Cortex of kidney (tissue), 1 donor: ENCODE results near the gene PRKAR2B.

ENCODE experiments used
- DNase-seq: peaks from one replicate; lab custom pipeline; 2025; lab: John Stamatoyannopoulos, UW

Gene PRKAR2B

DNA sequence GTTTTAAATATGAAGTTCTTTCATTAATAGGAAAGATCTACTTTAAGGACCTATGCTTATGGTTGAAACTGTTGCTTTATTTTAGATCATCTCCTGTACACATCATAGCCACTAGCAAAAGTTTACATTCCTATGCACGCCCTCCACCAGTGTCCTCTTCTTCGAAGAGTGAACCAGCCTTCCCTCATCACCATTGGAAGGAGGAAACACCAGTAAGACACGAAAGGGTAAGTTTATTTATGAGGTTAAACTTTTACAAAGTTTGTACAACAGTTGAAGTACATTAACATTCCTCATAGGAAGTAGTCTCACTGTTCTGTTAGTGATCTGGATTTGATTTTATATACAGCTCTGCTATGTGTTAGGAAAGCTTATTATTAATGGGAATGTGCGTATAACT is 141.2 kb downstream of the PRKAR2B start:
- no peak for DNase-seq

DNA sequence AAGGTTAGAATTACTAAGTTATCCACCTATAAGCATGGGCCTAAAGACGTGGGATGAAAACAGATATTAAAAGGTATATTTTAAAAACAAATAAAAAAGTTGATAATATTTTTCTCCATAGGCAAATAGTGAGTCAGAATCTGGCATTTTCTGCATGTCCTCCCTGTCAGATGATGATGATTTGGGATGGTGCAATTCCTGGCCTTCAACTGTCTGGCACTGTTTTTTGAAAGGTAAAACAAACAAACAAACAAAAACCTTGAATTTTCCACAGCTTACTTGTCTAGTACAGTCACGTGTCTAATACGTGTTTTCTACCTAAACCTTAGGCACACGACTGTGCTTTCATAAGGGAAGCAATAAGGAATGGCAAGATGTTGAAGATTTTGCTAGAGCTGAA is 141.7 kb downstream of the PRKAR2B start:
- DNase-seq, result no peak

DNA sequence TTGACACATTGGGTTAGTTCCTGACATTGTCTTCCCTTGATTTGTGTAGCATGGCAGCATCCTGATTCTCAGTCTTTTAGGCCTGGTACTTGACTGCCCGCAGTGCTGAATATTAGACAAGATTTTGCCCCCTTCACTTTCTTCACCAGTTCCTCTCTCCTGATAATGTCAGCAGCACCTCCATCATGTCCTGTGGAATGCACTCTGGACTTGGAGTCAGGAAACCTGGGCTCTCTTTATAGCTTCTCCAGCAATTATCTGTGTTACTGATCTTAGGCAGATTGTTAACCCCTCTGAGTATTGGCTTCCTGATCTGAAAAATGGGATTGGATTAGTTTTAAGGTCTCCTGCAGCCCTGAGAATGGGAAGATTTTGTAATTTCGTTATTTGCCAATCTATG is 143.3 kb downstream of the PRKAR2B start:
- no peak for DNase-seq

DNA sequence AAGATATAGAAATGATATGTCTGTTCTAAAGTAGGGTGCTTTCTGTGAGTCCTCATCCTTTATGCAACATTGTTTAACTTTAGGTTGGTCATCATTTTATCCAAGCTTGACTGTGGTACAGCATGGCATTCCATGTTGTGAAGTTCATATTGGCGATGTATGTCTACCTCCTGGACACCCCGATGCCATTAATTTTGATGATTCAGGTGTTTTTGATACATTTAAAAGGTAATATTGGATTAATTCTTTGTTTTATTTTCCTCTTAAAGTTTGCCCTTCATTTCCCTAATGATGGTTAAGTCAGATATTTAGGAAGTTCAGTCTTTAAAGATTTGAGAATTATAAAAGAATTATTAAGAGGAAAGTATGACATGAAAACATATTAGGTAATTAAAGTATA is 145.6 kb downstream of the PRKAR2B start:
- DNase-seq, result no peak

DNA sequence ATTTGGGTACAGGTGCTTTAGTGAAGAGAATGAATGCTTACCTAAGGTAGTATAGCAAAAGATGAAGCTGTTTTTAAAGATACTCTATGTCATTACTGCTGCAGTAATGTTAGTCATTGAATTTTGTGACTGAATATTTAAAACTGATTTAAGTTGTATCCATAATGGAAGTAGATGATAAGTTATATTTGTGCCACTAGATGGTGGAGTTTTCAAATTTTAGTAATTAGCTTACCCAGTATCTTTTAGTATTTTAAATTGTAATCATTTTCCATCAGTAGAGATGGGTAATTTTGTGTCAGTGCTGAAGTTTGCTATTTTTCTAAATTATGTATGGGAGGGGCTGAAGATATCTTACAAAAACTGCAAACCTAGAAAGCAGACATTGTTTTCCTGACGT is 149.5 kb downstream of the PRKAR2B start:
- no peak for DNase-seq

DNA sequence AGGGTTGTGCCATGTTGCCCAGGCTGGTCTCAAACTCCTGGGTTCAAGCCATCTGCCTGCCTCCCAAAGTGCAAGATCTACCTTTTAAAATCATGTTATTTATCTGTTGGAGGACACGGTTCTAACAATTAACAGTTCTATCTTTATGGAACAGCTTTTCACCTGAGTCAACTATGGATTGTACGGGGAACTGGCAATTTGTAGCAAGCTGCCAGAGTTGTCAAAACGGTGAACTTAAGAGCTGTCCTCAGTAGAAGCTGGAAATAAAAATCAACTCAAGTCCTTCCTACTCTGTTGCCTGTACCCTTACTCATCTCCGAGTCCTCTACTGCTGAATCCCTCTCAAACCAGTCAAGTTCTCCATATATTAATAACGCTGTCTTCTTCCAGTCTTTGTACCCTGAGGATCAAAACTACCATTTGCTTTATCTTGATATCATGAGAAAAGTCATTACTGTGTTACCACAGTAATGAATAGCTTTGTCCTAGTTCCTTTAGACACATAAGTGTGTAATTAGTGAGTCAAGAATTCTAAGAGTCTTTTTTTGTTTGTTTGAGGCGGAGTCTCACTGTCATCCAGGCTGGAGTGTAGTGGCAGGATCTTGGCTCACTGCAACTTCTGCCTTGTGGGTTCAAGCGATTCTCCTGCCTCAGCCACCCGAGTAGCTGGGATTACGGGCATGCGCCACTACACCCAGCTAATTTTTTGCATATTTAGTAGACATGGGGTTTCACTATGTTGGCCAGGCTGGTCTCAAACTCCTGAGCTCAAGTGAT is 152.5 kb downstream of the PRKAR2B start:
- no peak for DNase-seq

DNA sequence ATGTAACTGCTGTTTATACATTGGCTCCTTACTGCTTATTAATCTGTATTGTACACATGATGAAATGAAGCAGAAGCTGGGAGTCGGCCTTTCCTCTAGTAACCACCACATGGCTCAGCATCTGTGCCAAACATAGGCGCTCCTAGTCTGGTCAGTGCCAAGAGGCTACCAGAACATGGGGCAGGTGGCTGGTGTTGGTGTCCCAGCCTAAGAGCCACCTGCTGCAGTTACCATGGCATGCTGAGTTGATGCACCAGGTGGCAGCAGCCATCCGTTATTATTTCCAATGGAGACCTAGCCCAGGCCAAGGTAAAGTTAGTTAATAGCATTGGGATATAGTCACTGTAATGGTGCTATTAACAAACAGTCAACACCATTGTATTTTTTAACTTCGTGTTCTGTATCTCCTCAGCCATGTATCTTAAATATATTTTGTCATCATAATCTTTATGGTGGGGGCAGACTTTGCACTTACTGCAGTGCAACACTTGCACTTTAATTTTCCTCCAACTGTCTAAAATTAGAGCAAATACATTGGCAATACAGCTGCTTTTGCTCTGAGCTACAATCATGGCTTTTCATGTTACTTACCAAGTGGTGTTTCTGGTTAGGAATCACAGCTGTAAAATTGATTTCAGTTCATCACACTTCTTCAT is 157.4 kb downstream of the PRKAR2B start:
- no peak for DNase-seq

DNA sequence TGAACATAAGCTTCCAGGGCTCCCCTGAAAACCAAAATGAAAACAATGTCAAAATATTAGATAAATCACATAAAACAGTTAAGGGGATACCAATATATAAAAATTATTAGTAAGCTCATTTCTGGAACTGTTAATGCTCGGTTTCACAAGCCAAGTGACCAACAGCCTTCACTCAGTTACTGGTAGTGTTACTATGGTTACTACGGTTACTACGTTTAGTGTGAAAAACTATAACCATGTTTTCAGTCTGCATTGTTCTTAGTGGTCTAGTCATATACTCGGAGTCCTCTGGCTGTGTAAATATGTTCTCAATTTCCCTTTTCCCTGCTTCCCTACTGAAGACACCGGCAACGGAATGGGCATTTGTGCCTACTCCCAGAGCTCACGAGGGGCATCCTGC is 159.1 kb downstream of the PRKAR2B start:
- DNase-seq, result no peak

DNA sequence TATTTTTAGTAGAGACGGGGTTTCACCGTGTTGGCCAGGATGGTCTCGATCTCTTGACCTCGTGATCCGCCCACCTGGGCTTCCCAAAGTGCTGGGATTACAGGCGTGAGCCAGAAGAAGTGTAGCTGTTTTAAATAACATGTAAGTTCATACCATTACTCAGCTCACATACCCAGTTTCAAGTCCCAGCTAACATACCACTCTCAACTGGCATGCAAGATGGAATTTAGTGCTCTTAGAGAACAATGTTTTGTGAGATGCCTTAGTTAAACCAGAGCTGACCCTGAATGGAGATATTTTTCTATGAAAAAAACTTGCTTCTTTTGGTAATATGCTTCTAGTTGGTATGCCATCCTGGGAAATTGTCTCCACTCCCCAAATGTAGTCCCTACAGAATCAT is 161.6 kb downstream of the PRKAR2B start:
- DNase-seq, result no peak

DNA sequence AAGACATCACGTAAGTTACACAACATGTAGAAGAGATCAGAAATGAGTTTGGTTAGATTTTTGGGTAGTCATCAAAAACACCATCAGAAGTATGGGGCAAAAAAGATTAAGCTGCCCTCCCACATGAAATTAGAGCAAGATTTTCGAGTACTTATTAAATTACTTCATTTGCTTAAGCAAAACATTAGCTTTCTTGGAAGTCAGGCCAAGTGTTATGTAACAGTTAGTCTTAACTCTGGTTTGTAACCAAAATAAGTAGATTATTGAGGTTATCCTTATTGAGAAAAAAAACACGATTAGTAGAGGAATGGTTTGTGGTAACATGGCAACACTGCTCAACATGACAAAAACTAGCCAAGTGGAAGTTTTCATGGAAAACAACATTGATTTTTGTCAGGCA is 162.2 kb downstream of the PRKAR2B start:
- no peak for DNase-seq

DNA sequence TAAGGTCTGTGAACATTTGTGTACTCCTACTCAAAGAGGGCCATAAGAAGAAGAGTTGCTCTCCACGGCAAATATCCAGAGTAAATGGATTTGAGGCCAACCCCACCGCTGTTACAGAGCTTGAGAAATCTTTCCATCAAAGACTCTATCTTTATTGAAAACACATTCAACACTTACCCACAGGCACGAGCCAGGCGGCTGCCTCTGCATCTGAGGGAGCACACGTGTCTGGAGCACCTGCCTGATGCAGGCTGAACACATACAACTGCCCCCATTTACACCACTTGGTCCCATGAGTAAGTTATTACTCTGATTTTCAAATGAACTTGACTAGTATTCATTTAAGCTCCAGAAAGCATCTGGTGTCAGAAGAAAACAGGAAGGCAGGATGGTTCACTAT is 163.0 kb downstream of the PRKAR2B start:
- DNase-seq, result no peak

DNA sequence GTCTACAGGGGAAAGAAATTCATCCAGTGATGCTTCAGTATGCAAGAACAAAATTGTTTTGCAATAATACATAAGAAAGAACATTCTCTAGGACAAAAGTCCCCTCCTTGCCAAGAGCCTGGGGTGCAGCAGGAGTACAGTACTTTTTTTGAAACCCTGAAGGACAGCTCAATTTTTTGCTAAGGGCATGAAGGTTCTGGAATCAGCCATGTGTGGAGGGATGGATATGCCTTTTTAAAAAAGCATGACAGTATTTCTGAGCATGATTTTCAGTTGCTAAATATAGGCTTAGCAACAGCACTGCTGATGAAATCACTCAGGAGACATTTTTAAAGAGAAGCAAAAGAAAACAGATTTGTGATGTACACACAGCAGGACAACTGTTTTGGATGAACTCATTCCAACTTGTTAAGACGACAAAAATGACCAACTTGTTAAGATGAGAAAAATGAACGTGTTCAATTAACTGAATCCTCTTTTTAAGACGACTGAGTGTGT is 163.6 kb downstream of the PRKAR2B start:
- DNase-seq, result no peak

DNA sequence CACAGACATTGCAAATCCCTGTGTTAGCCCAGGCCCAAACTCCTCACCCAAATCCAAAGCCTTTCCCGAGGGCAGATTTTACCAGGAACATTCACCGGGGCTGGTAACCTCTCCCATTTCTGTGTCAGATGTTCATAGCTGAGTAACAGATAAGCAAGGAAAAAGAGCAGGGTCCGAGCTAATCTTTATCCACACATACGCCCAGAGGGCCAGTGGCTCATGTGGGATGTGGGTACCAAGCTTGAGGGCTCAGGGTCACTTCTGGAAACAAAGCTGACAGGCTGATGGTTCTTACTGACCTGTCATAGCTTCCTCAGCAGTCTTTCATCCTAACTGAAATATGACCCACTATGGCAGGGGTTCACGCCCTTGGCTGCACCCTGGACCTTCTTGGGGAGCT is 164.1 kb downstream of the PRKAR2B start:
- DNase-seq, result no peak

DNA sequence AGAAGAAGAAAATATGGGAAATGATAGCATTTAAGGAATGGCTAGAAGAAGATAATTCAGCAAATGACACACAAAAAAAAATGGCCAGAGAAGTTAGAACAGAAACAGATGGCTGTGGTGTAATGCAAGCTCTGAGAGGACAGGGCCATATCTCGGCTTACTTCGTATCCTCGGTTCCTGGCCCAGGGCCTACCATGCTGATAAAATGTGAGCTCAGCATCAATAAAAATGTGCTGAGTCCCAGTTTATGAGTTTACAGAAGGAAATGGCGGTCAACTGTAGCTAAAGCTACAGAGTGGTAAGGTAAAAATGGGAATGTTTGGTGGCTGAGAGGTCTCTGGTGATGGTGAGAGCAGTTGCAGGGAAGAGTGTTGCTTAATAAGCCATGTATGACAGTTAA is 165.1 kb downstream of the PRKAR2B start:
- DNase-seq, result no peak

DNA sequence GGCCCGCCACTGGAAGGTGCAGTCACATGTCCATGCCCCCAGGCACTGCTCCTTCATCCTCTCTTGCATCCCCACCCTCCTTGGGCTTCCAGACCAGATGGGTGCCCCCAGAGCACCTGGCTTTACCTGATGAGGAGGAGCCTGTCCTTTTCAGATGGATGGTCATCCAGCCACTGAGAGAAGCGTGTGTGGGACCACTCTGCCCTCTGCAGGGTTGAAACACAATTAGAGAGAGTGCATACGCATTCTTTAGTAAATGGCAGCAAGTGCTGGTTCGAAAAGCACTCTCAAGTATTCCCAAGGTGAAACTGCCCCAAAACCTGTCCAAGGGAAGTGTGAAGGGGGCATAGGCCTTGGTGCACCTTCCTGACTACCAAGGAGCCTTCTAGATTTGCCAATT is 165.9 kb downstream of the PRKAR2B start:
- DNase-seq, result no peak
